HG02588 (cell line): Measurements from ENCODE around the gene STAMBP.
"Not testable (repeated sequence)": the region's sequence is repeated elsewhere in the genome, so short reads cannot be mapped to it uniquely, and the experiment has no call there.

Source experiments
- ATAC-seq: cut with Tn5 transposase; IDR thresholded peaks from one replicate; pipeline ENCODE4 v1.9.1; 2021; ENCODE audit warnings: mild to moderate bottlenecking, moderate library complexity; ENCODE audit not compliant: unreplicated experiment

Gene STAMBP

GRCh38 chr2:73828818-73829570, at the start of gene STAMBP:
Gene STAMBP, plus strand, starts transcription at chr2:73828961. Its CDS starts 1,896 bp downstream, at chr2:73830857.
- peak; percentile 84 for ATAC-seq

GRCh38 chr2:73779467-73780236, 49.1 kb upstream of the STAMBP start, which contains the start of gene DUSP11:
Gene DUSP11, minus strand, starts transcription at chr2:73780103. Its CDS starts 129 bp downstream, at chr2:73779974.
- peak; percentile 99 for ATAC-seq

GRCh38 chr2:73780237-73780582, 48.6 kb upstream of the STAMBP start:
- ATAC-seq: no peak

GRCh38 chr2:73783402-73783801, 45.4 kb upstream of the STAMBP start:
- not testable (repeated sequence) for ATAC-seq

- ATAC-seq: not testable (repeated sequence)
These were observed 44.9 kb upstream of the STAMBP start, which contains the start of gene C2orf78 for GRCh38 chr2:73783883-73784282. Gene C2orf78, plus strand, starts transcription at chr2:73784183. Its CDS starts 127 bp downstream, at chr2:73784310.

GRCh38 chr2:73811878-73812277, 16.9 kb upstream of the STAMBP start:
- ATAC-seq: no peak

GRCh38 chr2:73812635-73813034, 16.1 kb upstream of the STAMBP start:
- ATAC-seq: no peak

- ATAC-seq: no peak
These were observed 10.5 kb upstream of the STAMBP start for GRCh38 chr2:73818296-73818695.

GRCh38 chr2:73821227-73821626, 7.5 kb upstream of the STAMBP start:
- ATAC-seq: peak; percentile 88

GRCh38 chr2:73821669-73822068, 7.1 kb upstream of the STAMBP start:
- no peak for ATAC-seq

- no peak for ATAC-seq
These were observed 6.5 kb upstream of the STAMBP start for GRCh38 chr2:73822276-73822675.

- no peak for ATAC-seq
These were observed 5.8 kb upstream of the STAMBP start for GRCh38 chr2:73822991-73823390.

GRCh38 chr2:73823416-73823815, 5.3 kb upstream of the STAMBP start:
- no peak for ATAC-seq

GRCh38 chr2:73823916-73824523, 4.7 kb upstream of the STAMBP start:
- no peak for ATAC-seq

GRCh38 chr2:73825408-73825807, 3.4 kb upstream of the STAMBP start:
- no peak for ATAC-seq

- no peak for ATAC-seq
These were observed 1.7 kb upstream of the STAMBP start for GRCh38 chr2:73827018-73827417.

GRCh38 chr2:73827660-73828388, 937 bp upstream of the STAMBP start:
- no peak for ATAC-seq

GRCh38 chr2:73828389-73828817, 358 bp upstream of the STAMBP start:
- no peak for ATAC-seq

- ATAC-seq: no peak
These were observed 2.2 kb downstream of the STAMBP start for GRCh38 chr2:73830871-73831401.

GRCh38 chr2:73832930-73833329, 4.2 kb downstream of the STAMBP start:
- no peak for ATAC-seq
